Upper lobe of left lung (tissue), 4 donors: ENCODE results near the gene RPS17.
"Not testable (repeated sequence)": the region's sequence is repeated elsewhere in the genome, so short reads cannot be mapped to it uniquely, and the experiment has no call there.

Experiments used
- EP300 ChIP-seq, 4 donors: sonication (generic); formaldehyde crosslinking; IDR thresholded peaks; one replicate each; pipeline ENCODE4 v1.5.1; 2017; ENCODE audit warnings: antibody characterized with exemption in 4 of 4, control low read depth in 2 of 4
- POLR2A ChIP-seq, 4 donors: fragments of 450-650 bp; IDR thresholded peaks; one replicate each; pipeline ENCODE4 v1.5.1; 2016 to 2017; ENCODE audit warnings: antibody characterized with exemption in 4 of 4, mild to moderate bottlenecking in 2 of 4

DNA sequence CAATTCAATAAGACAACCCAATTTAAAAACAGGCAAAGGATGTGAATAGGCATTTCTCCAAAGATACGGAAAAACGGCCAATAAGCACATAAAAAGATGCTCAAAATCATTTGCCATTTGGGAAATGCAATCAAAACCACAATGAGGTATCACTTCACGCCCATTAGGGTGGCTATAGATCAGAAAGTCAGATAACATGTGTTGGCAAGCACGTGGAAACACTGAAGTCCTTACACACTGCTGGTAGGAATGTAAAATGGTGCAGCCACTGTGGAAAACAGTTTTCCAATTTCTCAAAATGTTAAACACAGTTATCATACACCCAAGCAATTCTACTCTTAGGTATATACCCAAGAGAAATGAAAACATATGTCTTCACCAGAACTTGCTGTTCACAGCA, 39.5 kb downstream of the RPS17 start:
- not testable (repeated sequence) for TF ChIP-seq EP300, POLR2A (IDR thresholded peaks at IDR 0.05)
